SJSA1 (cell line): ENCODE measurements around the gene ETHE1. TPM values are rescaled to one million over a fixed set of nuclear protein-coding genes. Genes with fewer than 3 reads are reported as not detected.

Experiments used
- DNase-seq, 2 experiments: peaks; one replicate each; pipeline ENCODE4 v3.0.0-alpha.2; 2015 to 2020; ENCODE audit warnings: low spot score in 2 of 2, low read depth in 1 of 2
- H3K27ac ChIP-seq: fragments of 250-450 bp; sonication (Bioruptor Pico); 2 replicates; pipeline ENCODE4 v1.5.1; 2020; ENCODE audit warnings: mild to moderate bottlenecking, moderate library complexity
- H3K27me3 ChIP-seq: fragments of 250-450 bp; sonication (Bioruptor Pico); replicated peaks from 2 replicates; pipeline ENCODE4 v1.5.1; 2020; ENCODE audit warnings: mild to moderate bottlenecking, moderate library complexity
- H3K36me3 ChIP-seq: fragments of 250-450 bp; sonication (Bioruptor Pico); 2 replicates; pipeline ENCODE4 v1.5.1; 2020; ENCODE audit warnings: mild to moderate bottlenecking
- H3K4me1 ChIP-seq: fragments of 250-450 bp; sonication (Bioruptor Pico); replicated peaks from 2 replicates; pipeline ENCODE4 v1.6.1; 2021; ENCODE audit warnings: mild to moderate bottlenecking
- H3K4me3 ChIP-seq: fragments of 250-450 bp; sonication (Bioruptor Pico); 2 replicates; pipeline ENCODE4 v1.5.1; 2020; ENCODE audit warnings: mild to moderate bottlenecking
- H3K9me3 ChIP-seq: fragments of 250-450 bp; sonication (Bioruptor Pico); replicated peaks from 2 replicates; pipeline ENCODE4 v1.5.1; 2020; ENCODE audit warnings: mild to moderate bottlenecking
- total RNA-seq: library from RNA; depleted of rRNA; stranded (reverse); fragments of >200 nt; shearing (Covaris generic); gene quantifications from 2 replicates; pipeline ENCODE4 v1.2.3, GENCODE V29; 2014

ETHE1 gene
- total RNA-seq, 1 experiment from 2014 or later, result 30.5 TPM

DNA sequence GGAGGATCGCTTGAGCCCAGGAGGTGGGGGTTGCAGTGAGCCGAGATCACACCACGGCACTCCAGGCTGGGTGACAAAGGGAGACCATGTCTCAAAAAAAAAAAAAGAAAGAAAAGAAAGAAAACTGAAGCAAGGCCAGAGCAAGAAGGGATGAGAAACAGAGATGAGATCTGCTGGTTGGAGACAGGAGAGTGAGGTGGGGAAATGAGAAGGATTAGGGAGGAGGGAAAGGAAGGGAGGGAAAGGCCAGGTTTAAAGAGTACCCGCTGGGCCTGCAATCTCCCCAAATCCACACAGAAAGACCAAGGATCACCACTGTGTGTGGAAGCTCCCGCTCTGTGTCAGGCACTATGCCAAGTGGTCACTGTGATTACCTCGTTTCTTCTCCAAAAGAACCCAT is 45.3 kb downstream of the ETHE1 start:
- Histone ChIP-seq H3K27ac (no peak overlapping the region), H3K9me3 (no peaks in the 10 kb centered on the region), H3K36me3 (no peaks in the 10 kb centered on the region; the same call in 1 of the 2 replicates), H3K4me1 (peaks cover 7% of the 10 kb centered on the region), H3K27me3 (no peaks in the 10 kb centered on the region), H3K4me3 (no peak overlapping the region)
- DNase-seq, result no peak

DNA sequence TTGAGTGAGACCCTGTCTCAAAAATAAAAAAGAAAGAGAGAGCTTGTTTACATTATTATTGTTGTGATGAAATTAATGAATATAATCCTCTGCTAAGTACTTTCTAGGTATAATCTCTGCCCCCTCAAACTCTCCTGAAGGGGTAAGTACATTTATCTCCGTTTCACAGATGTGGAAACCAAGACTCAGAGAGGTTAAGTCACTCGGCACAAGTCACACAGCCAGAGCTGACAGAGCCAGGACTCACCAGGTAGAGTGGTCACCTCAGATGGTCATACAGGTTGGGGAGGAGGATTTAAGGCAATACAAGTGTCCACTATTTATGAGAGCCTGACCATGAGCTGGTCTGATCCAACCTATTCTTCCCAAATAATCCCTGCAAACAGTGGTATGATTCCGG is 46.4 kb downstream of the ETHE1 start:
- Histone ChIP-seq H3K9me3 (no peaks in the 10 kb centered on the region), H3K27me3 (no peaks in the 10 kb centered on the region), H3K4me3 (no peak overlapping the region), H3K27ac (no peak overlapping the region), H3K36me3 (peaks cover 6% of the 10 kb centered on the region), H3K4me1 (peaks cover 12% of the 10 kb centered on the region)
- DNase-seq, result no peak

DNA sequence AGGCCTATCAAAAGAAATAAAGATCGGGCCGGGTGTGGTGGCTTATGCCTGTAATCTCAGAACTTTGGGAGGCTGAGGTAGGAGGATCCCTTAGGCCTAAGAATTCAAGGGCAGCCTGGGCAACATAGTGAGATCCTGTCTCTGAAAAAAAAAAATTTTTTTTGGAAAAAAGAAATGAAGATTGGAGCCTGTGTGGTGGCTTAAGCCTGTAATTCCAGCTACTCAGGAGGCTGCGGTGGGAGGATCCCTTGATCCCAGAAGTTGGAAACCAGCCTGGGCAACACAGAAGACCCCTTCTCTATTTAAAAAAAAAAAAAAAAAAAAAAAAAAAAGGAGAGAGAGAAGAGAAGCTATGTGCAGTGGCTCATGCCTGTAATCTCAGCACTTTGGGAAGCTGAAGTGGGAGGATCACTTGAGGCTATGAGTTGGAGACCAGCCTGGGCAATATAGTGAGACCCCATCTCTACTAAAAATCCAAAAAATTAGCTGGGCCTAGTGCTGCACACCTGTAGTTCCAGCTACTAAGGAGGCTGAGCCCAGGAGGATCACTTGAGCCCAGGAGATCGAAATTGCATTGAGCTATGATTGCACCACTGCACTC is 46.9 kb downstream of the ETHE1 start:
- no peak for DNase-seq
- no peak overlapping the region for H3K27ac ChIP-seq
- no peak overlapping the region for H3K4me3 ChIP-seq
- H3K4me1 ChIP-seq, result peaks cover 12% of the 10 kb centered on the region
- no peaks in the 10 kb centered on the region for H3K9me3 ChIP-seq
- no peaks in the 10 kb centered on the region for H3K27me3 ChIP-seq
- peaks cover 11% of the 10 kb centered on the region for H3K36me3 ChIP-seq

DNA sequence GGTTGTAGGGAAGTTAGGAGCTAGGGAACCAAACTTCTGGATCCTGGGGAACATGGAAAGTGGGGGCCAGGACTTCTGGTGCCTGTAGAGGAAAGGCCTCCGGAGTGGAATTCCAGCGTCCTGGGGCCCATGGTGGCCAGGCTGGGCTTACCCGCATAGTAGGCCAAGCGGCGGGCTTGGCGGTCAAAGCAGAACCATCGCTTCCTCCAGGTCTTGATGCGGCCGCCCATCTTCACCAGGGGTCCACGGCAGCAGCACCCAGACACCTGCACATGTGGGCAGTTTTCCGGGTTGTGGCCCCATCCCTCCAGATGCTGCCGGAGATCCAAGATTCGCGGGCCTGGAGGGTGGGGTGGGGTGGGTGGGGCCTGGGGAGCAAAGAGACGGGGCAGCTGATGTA is 47.8 kb downstream of the ETHE1 start:
- no peaks in the 10 kb centered on the region for H3K9me3 ChIP-seq
- H3K27me3 ChIP-seq, result no peaks in the 10 kb centered on the region
- no peak overlapping the region for H3K4me3 ChIP-seq
- no peak overlapping the region for H3K27ac ChIP-seq
- H3K4me1 ChIP-seq, result peaks cover 12% of the 10 kb centered on the region
- no peak for DNase-seq
- peaks cover 11% of the 10 kb centered on the region for H3K36me3 ChIP-seq

DNA sequence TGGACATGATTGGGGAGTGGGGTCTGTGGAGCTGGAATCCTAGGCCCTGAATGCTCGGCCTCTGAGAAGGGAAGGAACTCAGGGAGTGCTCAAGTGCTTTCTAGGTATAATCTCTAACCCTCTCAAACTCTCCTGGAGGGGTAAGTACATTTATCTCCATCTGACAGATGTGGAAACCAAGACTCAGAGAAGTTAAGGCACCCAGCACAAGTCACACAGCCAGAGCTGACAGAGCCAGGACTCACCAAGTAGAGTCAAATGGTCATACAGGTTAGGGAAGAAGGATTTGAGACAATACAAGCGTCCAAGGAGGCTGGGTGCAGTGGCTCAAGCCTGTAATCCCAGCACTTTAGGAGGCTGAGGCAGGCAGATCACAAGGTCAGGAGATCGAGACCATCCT is 48.7 kb downstream of the ETHE1 start:
- Histone ChIP-seq H3K27ac (no peak overlapping the region), H3K4me1 (peaks cover 12% of the 10 kb centered on the region), H3K9me3 (no peaks in the 10 kb centered on the region), H3K4me3 (no peak overlapping the region), H3K36me3 (peaks cover 11% of the 10 kb centered on the region), H3K27me3 (no peaks in the 10 kb centered on the region)
- DNase-seq, result no peak

DNA sequence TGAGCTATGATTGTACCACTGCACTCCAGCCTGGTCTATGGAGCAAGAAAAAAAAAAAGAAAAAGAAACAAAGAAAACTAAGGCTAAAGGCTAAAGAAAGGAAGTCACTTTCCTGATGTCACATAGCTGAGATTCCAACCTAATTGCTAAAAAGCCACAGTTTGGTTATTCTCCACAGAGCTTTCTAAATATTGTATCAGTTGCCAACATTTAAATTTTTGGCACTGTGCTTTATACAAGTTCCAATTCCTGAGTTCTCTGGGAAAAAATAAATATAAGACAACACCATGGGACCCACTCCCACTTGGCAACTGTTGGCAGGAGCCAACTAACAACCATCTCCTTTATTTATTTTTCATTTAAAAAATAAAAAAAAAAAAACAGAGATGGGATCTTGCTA is 50.4 kb downstream of the ETHE1 start:
- no peaks in the 10 kb centered on the region for H3K27me3 ChIP-seq
- H3K4me3 ChIP-seq, result no peak overlapping the region
- peak in 1 of 2 experiments; percentile 85 for DNase-seq
- no peaks in the 10 kb centered on the region for H3K9me3 ChIP-seq
- peaks cover 12% of the 10 kb centered on the region for H3K4me1 ChIP-seq
- H3K36me3 ChIP-seq, result peaks cover 11% of the 10 kb centered on the region
- peak overlapping the region; percentile 83 for H3K27ac ChIP-seq

DNA sequence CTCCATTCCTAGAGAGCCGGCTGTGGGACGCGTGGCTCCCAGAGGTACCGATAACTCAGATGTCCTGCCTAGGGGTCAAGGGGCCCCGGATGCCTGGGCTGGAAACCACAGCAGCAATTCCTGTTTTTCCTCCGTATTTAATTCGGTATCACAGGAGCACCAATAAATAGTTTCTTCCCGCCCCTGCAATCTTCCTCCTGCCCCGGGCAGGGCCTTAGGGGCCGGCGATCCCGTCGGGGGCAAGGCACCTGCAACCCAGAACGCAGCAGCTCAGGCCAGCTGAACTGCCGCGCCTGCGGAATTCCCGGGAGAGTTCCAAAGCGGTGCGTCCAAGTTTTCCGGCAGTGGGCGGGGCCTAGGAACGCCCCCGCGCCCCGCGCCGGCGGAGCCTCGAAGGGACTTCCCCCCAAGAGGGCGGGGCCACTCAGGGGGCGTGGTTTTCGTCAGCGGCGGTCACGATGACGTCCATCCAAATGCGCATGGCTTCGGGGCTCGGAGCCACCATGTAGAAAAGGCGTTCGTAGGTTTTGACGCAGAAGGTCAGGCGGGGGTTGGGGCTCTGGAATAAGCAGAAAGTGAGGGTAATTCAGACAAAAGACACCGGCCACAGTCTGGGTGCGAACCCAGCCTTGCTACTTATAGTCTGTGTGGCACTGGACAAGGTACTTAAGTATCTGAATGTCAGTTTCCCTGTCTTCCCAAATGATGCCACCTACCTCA is 51.9 kb downstream of the ETHE1 start:
- H3K9me3 ChIP-seq, result no peaks in the 10 kb centered on the region
- H3K4me1 ChIP-seq, result peaks cover 17% of the 10 kb centered on the region
- no peaks in the 10 kb centered on the region for H3K27me3 ChIP-seq
- DNase-seq, result no peak
- no peak overlapping the region for H3K27ac ChIP-seq
- no peak overlapping the region for H3K4me3 ChIP-seq
- peaks cover 11% of the 10 kb centered on the region for H3K36me3 ChIP-seq

DNA sequence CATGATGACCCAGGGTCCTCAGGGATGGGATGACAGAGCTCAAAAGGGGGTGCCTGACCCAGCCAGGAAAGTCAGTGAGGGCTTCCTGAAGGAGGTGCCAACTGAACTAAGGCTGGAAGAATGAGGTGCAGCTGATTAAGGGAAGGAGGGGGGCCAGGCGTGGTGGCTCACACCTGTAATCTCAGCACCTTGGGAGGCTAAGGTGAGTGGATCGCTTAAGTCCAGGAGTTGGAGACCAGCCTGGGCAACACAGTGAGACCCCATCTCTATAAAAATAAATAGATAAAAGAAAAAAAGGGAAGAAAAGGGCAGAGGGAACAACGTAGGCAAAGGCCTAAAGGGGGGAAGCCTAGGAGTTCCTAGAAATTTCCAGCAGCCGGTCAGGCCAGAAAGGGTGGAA is 52.5 kb downstream of the ETHE1 start:
- Histone ChIP-seq H3K27me3 (no peaks in the 10 kb centered on the region), H3K4me3 (no peak overlapping the region), H3K9me3 (no peaks in the 10 kb centered on the region), H3K27ac (no peak overlapping the region), H3K4me1 (peaks cover 22% of the 10 kb centered on the region), H3K36me3 (peaks cover 11% of the 10 kb centered on the region)
- no peak for DNase-seq

DNA sequence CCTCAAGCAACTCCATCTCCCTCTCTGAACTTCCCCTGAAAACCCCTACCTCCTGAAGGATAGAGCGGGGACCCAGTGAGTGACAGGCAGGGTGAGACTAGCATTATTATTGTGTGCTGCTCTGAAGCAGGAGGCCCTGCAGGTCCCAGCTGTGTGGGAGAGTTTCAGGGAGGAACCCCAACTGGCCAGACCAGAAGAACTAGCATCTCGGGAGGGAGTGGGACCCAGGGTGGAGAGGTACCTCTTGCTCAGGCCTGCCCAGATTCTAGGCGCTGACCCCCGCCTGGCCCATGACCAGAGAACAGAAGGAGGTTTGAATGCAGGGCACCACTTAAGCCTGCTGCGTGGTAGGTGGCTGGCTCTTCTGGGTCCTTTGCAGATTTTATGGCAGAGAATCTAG is 55.9 kb downstream of the ETHE1 start:
- H3K27me3 ChIP-seq, result no peaks in the 10 kb centered on the region
- H3K27ac ChIP-seq, result no peak overlapping the region
- no peak for DNase-seq
- H3K4me3 ChIP-seq, result no peak overlapping the region
- H3K36me3 ChIP-seq, result peaks cover 9% of the 10 kb centered on the region
- H3K9me3 ChIP-seq, result no peaks in the 10 kb centered on the region
- H3K4me1 ChIP-seq, result peaks cover 39% of the 10 kb centered on the region

DNA sequence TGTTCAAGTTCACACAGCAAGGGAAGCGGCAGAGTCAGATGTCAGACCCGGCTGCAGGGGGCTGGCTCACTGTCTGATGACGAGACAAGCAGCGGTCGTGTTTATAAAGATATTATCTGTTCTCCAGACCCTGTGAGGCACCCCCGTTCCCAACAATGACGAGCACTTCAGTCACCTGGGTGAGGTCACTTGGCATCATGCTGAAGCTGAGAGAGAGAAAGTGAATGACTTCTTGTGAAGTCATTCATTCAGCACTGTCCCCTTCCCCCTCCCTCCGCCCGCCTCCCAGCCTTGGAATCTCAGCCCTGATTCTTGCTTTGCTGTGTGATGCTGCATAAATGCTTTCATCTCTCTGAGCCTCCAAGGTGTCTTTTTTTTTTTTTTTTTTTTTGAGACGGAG is 56.7 kb downstream of the ETHE1 start:
- H3K27me3 ChIP-seq, result no peaks in the 10 kb centered on the region
- DNase-seq, result peak; percentile 46 to 66
- peaks cover 37% of the 10 kb centered on the region for H3K4me1 ChIP-seq
- H3K27ac ChIP-seq, result no peak overlapping the region
- H3K9me3 ChIP-seq, result no peaks in the 10 kb centered on the region
- H3K36me3 ChIP-seq, result peaks cover 3% of the 10 kb centered on the region; the same call in 1 of the 2 replicates
- H3K4me3 ChIP-seq, result no peak overlapping the region

DNA sequence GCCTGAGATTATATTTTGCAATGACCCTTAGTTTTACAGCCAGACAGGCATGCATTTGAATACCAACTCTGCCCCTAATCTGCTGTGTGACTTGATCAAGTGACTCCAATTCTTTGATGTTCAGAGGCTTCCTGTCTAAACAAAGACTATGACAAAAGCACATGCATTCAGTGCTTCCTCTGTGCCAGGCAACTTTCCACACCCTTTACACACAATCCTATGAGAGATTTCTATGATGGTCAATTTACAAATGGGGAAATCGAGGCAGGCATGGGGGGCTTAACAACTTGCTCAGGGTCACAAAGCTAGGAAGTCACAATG is 57.9 kb downstream of the ETHE1 start:
- H3K27me3 ChIP-seq, result no peaks in the 10 kb centered on the region
- H3K4me1 ChIP-seq, result peaks cover 42% of the 10 kb centered on the region
- no peaks in the 10 kb centered on the region for H3K36me3 ChIP-seq
- no peaks in the 10 kb centered on the region for H3K9me3 ChIP-seq
- H3K4me3 ChIP-seq, result no peak overlapping the region
- H3K27ac ChIP-seq, result peak overlapping the region; percentile 18; the same call in 1 of the 2 replicates
- no peak for DNase-seq

DNA sequence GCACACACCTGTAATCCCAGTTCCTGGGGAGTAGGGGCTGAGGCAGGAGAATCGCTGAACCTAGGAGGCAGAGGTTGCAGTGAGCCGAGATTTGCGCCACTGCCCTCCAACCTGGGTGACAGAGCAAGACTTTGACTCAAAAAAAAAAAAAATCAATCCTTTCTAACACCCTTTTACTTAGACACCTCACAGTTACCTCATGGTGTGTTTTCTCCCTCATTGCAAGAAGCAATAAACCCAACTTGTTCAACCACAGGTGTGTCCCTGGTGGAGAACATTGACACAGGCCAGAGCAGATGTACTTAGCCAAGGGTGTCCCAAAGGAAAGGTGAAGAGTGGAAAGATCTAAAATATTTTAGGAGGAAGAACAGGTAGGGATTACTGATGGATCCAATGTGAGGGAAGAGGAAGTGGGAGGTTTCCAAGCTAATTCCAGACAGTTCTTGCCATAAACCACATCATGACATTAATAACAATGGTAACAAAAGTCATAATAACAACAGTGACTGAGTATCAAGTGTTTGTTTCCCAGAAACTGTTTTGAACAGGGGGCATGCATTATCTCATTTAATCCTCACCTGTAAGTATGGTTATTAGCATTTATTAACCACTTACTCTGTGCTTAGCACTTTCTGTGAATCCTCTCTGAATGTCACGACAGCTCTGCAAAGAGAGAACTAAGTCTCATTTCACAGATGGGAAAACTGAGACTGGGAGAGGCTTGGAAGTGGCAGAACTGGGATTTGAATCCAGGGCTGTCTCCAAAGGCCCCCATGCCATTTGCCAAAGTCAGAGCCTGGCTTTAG is 58.4 kb downstream of the ETHE1 start:
- Histone ChIP-seq H3K27ac (peak overlapping the region; percentile 35; the same call in 1 of the 2 replicates), H3K27me3 (no peaks in the 10 kb centered on the region), H3K9me3 (no peaks in the 10 kb centered on the region), H3K4me1 (peaks cover 48% of the 10 kb centered on the region), H3K36me3 (no peaks in the 10 kb centered on the region), H3K4me3 (no peak overlapping the region)
- DNase-seq, result no peak

DNA sequence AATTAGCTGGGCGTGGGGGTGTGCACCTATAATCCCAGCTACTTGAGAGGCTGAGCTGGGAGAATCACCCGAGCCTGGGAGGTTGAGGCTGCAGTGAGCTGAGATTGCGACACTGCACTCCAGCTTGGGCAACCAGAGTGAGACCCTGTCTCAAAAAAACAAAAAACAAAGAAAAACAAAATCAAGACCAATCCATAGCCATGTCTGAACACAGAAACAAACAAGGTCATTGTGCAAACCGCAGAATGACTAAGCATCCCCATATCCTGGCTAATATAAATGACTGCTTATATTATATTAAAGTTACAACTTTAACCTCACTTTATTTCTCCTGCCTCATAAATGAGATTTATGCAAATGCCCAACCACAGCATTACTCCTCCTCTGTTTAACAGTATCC is 59.3 kb downstream of the ETHE1 start:
- no peaks in the 10 kb centered on the region for H3K27me3 ChIP-seq
- H3K27ac ChIP-seq, result peak overlapping the region; percentile 35; the same call in 1 of the 2 replicates
- no peaks in the 10 kb centered on the region for H3K36me3 ChIP-seq
- H3K4me3 ChIP-seq, result no peak overlapping the region
- DNase-seq, result peak in 1 of 2 experiments; percentile 53
- peaks cover 51% of the 10 kb centered on the region for H3K4me1 ChIP-seq
- H3K9me3 ChIP-seq, result no peaks in the 10 kb centered on the region

DNA sequence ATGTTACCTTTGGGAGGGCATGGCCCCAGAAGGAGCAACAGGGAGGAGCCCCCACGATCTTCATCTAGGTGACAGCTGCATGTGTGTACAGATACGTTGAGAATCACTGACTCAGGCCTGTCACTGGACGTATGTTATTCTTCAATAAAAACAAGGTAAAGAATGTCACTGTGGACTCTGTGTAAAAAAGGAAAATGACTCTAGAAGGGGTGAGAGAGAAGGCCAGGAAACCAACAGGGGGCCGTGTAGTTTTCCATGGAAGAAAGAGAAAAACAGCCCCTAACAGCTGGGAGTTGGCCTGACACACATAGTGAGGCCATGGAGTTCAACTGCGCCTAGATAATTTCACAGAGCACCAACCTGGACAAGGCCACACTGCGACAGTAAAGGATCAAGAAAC is 59.7 kb downstream of the ETHE1 start:
- Histone ChIP-seq H3K27me3 (no peaks in the 10 kb centered on the region), H3K36me3 (no peaks in the 10 kb centered on the region), H3K9me3 (no peaks in the 10 kb centered on the region), H3K4me1 (peaks cover 51% of the 10 kb centered on the region), H3K27ac (peak overlapping the region; percentile 35; the same call in 1 of the 2 replicates), H3K4me3 (no peak overlapping the region)
- no peak for DNase-seq
